Mucosa of descending colon (tissue), 3 donors: ENCODE measurements around the gene ITGB2. TPM values are rescaled to one million over a fixed set of nuclear protein-coding genes. Genes with fewer than 3 reads are reported as not detected.

ENCODE experiments used
- ATAC-seq: fragments of 200-7000 bp; cut with Tn5 transposase; one replicate; pipeline ENCODE4 v1.9.1; 2020; ENCODE audit warnings: mild to moderate bottlenecking, moderate library complexity
- DNase-seq, 3 donors: peaks; one replicate each; pipeline ENCODE4 v3.0.0-alpha.2; 2020
- H3K36me3 ChIP-seq: fragments of 200-600 bp; one replicate; pipeline ENCODE4 v1.8.0; 2021; ENCODE audit warnings: low read depth, mild to moderate bottlenecking
- H3K4me1 ChIP-seq: fragments of 200-600 bp; one replicate; pipeline ENCODE4 v1.8.0; 2021; ENCODE audit warnings: low read depth, mild to moderate bottlenecking
- H3K4me3 ChIP-seq: fragments of 200-600 bp; one replicate; pipeline ENCODE4 v1.8.0; 2021; ENCODE audit warnings: mild to moderate bottlenecking
- H3K9me3 ChIP-seq: fragments of 200-600 bp; one replicate; pipeline ENCODE4 v1.8.0; 2021; ENCODE audit warnings: mild to moderate bottlenecking
- CTCF ChIP-seq: fragments of 200-600 bp; IDR thresholded peaks from one replicate; pipeline ENCODE4 v1.8.0; 2022; ENCODE audit warnings: antibody characterized with exemption, mild to moderate bottlenecking
- intact Hi-C, 2 donors: fragments of 100-400 bp; cut with DNase I in 1 of 2; cut with micrococcal nuclease in 1 of 2; formaldehyde crosslinking; loops; one replicate each; pipeline versions ENCODE4 v1.11.0 to v1.11.1; 2022; cut with DNase I, micrococcal nuclease
- total RNA-seq, 3 donors: library from RNA; stranded (reverse); fragmentation: NEBNext Ultra II Directional in 2 of 3; extraction: Animal tissue kit (Norgen Biotek cat#: 25700) in 2 of 3; gene quantifications; one replicate each; pipeline versions ENCODE4 v1.2.1 to v1.2.4, GENCODE V29; 2021 to 2023
- donor health status: DM: no; HTN: no; CAD: no; lungs with moderate emphysema.
- donor health status: DM: no; HTN: no; CAD: no.
- donor health status: DM: no; HTN: yes; CAD: no.

The ITGB2 gene
- total RNA-seq, 3 donors from 2014 or later: 10.8 to 52.3 (median 51.1) TPM

DNA sequence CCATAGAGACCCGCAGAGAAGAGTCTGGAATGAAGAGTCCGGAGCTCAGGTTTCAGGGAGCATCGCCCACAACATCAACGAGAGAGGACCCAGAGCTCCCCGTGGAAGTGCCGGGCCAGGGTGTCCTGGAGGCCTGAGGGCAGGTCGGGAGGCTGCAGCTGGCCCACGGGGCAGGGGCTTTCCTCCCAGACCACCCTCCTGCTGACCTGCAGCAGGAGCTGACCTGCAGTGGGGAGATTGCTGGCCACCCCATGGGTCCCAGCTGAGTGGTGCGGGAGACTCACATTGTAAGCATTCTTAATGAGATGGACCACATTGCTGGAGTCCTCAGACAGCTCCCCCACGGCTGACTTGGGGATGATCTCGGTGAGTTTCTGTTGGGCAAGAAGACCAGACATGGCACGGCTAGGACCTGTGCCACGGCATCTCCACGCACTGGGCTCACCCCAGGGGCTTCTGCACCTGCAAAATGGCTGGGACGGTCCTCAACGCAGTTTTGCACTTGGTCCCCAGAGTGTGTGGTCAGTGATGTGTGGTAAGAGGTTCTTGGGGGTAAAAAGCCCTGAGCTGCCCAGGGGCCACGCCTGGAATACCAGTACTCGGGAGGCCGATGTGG, 25.9 kb downstream of the ITGB2 start:
- Histone ChIP-seq H3K4me3 (no peak overlapping the region), H3K9me3 (no peaks in the 10 kb centered on the region), H3K4me1 (peaks cover 8% of the 10 kb centered on the region), H3K36me3 (no peaks in the 10 kb centered on the region)
- no peak for TF ChIP-seq CTCF
- DNase-seq (peak in 1 of 3 donors; percentile 34), ATAC-seq (no peak)
- intact Hi-C loops: loop anchor here in 1 of 2 donors (5.0 kb wide), 1 partner anchor 38 kb away; no protein-coding TSS in a partner anchor

DNA sequence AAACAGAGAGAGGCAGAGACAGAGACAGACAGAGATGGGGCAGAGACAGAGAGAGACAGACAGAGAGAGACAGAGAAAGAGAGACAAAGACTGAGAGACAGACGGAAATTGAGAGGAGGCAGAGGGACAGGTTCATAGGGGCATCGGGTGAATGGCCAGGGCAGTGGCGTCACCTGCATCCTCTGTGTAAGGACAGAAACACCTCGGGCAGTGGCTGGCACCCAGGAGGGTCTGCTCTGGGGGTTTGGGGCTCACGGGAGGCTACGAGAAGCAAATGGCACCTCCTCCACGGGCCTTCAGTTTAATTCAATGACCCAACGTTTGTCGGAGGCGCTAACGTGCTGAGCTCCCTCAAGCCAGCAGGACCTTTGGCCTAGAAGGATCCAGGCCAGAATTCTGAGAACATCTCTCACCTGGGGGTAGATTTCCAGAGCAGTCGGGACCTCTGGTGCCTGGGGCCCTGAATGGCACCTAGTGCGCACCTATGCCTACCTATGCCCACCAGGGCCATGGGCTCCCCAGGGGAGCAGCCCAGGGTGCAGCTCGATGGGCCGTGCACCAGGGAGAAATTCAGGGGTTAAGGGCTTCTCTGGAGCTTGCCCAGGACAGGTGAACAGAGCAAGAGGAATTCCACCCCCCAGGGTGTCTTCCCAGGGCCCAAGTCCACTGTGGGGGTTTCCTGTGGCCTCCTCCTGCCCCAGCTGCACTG, 26.6 kb downstream of the ITGB2 start:
- ATAC-seq (no peak), DNase-seq (no peak)
- peaks cover 8% of the 10 kb centered on the region for H3K4me1 ChIP-seq
- H3K4me3 ChIP-seq: no peak overlapping the region
- H3K9me3 ChIP-seq: no peaks in the 10 kb centered on the region
- no peaks in the 10 kb centered on the region for H3K36me3 ChIP-seq
- TF ChIP-seq CTCF: no peak
- intact Hi-C loops: loop anchor here in 1 of 2 donors (5.0 kb wide), 1 partner anchor 38 kb away; no protein-coding TSS in a partner anchor

DNA sequence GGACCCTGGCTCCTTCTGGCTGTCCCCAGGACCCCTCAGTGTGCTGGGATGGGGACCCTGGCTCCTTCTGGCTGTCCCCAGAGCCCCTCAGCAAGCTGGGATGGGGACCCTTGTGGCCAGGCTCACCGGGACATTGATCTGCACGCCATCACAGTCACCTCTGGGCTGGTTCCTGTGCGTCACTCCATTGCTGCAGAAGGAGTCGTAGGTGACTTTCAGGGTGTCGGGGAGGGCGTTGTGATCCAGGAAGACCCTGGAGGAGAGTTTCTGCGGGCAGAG, 27.5 kb downstream of the ITGB2 start:
- no peak for TF ChIP-seq CTCF
- Histone ChIP-seq H3K4me3 (no peak overlapping the region), H3K9me3 (no peaks in the 10 kb centered on the region), H3K4me1 (peaks cover 8% of the 10 kb centered on the region), H3K36me3 (no peaks in the 10 kb centered on the region)
- intact Hi-C loops: loop anchor here in 1 of 2 donors (5.0 kb wide), 1 partner anchor 39 kb away; no protein-coding TSS in a partner anchor
- DNase-seq (no peak), ATAC-seq (no peak)

- H3K4me3 ChIP-seq: no peak overlapping the region
- H3K36me3 ChIP-seq: no peaks in the 10 kb centered on the region
- intact Hi-C loops: loop anchor here in 1 of 2 donors (5.0 kb wide), 1 partner anchor 40 kb away; no protein-coding TSS in a partner anchor
- TF ChIP-seq CTCF: peak; percentile 78
- H3K9me3 ChIP-seq: no peaks in the 10 kb centered on the region
- H3K4me1 ChIP-seq: peaks cover 8% of the 10 kb centered on the region
- DNase-seq (peak; percentile 68 to 84 (median 83)), ATAC-seq (peak; percentile 67)
Observed at GRCh38 chr21:44892536-44893277, 28.0 kb downstream of the ITGB2 start.

DNA sequence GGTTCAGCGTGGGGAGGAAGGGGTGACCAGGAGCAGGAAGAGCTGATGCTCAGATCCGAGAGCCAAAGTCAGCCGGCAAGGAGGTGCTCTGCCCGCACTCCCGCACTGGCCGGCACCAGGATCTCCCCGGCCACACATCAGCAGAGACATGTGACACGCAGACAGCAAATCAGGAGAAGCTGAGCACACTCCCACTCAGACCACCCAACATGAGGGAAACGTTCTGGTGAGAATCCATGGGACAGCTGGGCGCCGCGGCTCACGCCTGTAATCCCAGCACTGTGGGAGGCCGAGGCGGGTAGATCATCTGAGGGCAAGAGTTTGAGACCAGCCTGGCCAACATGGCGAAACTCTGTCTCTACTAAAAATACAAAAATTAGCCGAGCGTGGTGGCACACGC, 28.6 kb downstream of the ITGB2 start:
- Histone ChIP-seq H3K4me3 (no peak overlapping the region), H3K36me3 (no peaks in the 10 kb centered on the region), H3K4me1 (peaks cover 4% of the 10 kb centered on the region), H3K9me3 (no peaks in the 10 kb centered on the region)
- intact Hi-C loops: loop anchor here in 1 of 2 donors (5.0 kb wide), 1 partner anchor 40 kb away; no protein-coding TSS in a partner anchor
- ATAC-seq (no peak), DNase-seq (no peak)
- no peak for TF ChIP-seq CTCF
